ENCODE measurements around the gene TCF7L2.

TCF7L2 gene

GRCh38 chr10:112966194-112966855 is 16.3 kb downstream of the TCF7L2 start:
- no peak for DNase-seq

- DNase-seq, result no peak
Measured at GRCh38 chr10:112967200-112967599, 17.2 kb downstream of the TCF7L2 start.

GRCh38 chr10:112969131-112969530 is 19.1 kb downstream of the TCF7L2 start:
- DNase-seq, result no peak

GRCh38 chr10:112969542-112969941 is 19.5 kb downstream of the TCF7L2 start:
- DNase-seq, result no peak

- no peak for DNase-seq
Measured at GRCh38 chr10:112970021-112970420, 20.0 kb downstream of the TCF7L2 start.

- no peak for DNase-seq
Measured at GRCh38 chr10:112972606-112973005, 22.6 kb downstream of the TCF7L2 start.

GRCh38 chr10:112973046-112973445 is 23.0 kb downstream of the TCF7L2 start:
- DNase-seq, result no peak

- DNase-seq, result no peak
Measured at GRCh38 chr10:112973805-112974204, 23.8 kb downstream of the TCF7L2 start.

- DNase-seq, result no peak
Measured at GRCh38 chr10:112977426-112977898, 27.4 kb downstream of the TCF7L2 start.

- DNase-seq, result no peak
Measured at GRCh38 chr10:112979927-112980326, 29.9 kb downstream of the TCF7L2 start.

- no peak for DNase-seq
Measured at GRCh38 chr10:112980937-112981336, 30.9 kb downstream of the TCF7L2 start.

GRCh38 chr10:112981553-112981952 is 31.5 kb downstream of the TCF7L2 start:
- DNase-seq, result no peak

- no peak for DNase-seq
Measured at GRCh38 chr10:112983444-112984056, 33.5 kb downstream of the TCF7L2 start.

- no peak for DNase-seq
Measured at GRCh38 chr10:112984756-112985155, 34.7 kb downstream of the TCF7L2 start.

GRCh38 chr10:112985690-112986543 is 35.9 kb downstream of the TCF7L2 start:
- DNase-seq, result no peak

GRCh38 chr10:112986544-112987190 is 36.6 kb downstream of the TCF7L2 start:
- no peak for DNase-seq

GRCh38 chr10:112988839-112989406 is 38.9 kb downstream of the TCF7L2 start:
- DNase-seq, result no peak

- no peak for DNase-seq
Measured at GRCh38 chr10:112989826-112990225, 39.8 kb downstream of the TCF7L2 start.

GRCh38 chr10:112990271-112990670 is 40.2 kb downstream of the TCF7L2 start:
- no peak for DNase-seq

- DNase-seq, result no peak
Measured at GRCh38 chr10:112991888-112992491, 41.9 kb downstream of the TCF7L2 start.

GRCh38 chr10:112996462-112996861 is 46.4 kb downstream of the TCF7L2 start:
- DNase-seq, result no peak

- no peak for DNase-seq
Measured at GRCh38 chr10:112999102-112999501, 49.1 kb downstream of the TCF7L2 start.

All from NCI-H1092 (cell line).